GM19452 (cell line): Measurements from ENCODE around the gene LFNG.
"Not testable (repeated sequence)": the region's sequence is repeated elsewhere in the genome, so short reads cannot be mapped to it uniquely, and the experiment has no call there.

Source experiments
- ATAC-seq: cut with Tn5 transposase; IDR thresholded peaks from one replicate; pipeline ENCODE4 v1.9.1; 2021; ENCODE audit not compliant: unreplicated experiment

The LFNG gene

GRCh38 chr7:2529161-2530070 is 9.8 kb downstream of the LFNG start:
- peak; percentile 53 for ATAC-seq

GRCh38 chr7:2530071-2530987 is 10.8 kb downstream of the LFNG start:
- peak; percentile 42 for ATAC-seq

GRCh38 chr7:2530994-2531795 is 11.6 kb downstream of the LFNG start:
- not testable (repeated sequence) for ATAC-seq

- not testable (repeated sequence) for ATAC-seq
Measured at GRCh38 chr7:2531796-2532110, 12.2 kb downstream of the LFNG start.

GRCh38 chr7:2532199-2532772 is 12.7 kb downstream of the LFNG start:
- ATAC-seq = not testable (repeated sequence)

GRCh38 chr7:2532816-2533215 is 13.2 kb downstream of the LFNG start:
- not testable (repeated sequence) for ATAC-seq

- not testable (repeated sequence) for ATAC-seq
Measured at GRCh38 chr7:2533566-2533965, 14.0 kb downstream of the LFNG start.

GRCh38 chr7:2534214-2534613 is 14.6 kb downstream of the LFNG start:
- not testable (repeated sequence) for ATAC-seq

GRCh38 chr7:2535872-2536627 is 16.5 kb downstream of the LFNG start:
- not testable (repeated sequence) for ATAC-seq

GRCh38 chr7:2537981-2538851 is 18.6 kb downstream of the LFNG start:
- no peak for ATAC-seq

GRCh38 chr7:2539031-2539911 is 19.7 kb downstream of the LFNG start:
- no peak for ATAC-seq

GRCh38 chr7:2540133-2540532 is 20.6 kb downstream of the LFNG start:
- ATAC-seq = no peak

GRCh38 chr7:2540641-2541051 is 21.1 kb downstream of the LFNG start:
- ATAC-seq = no peak

GRCh38 chr7:2541291-2542010 is 21.9 kb downstream of the LFNG start:
- no peak for ATAC-seq

GRCh38 chr7:2542011-2542915 is 22.7 kb downstream of the LFNG start:
- no peak for ATAC-seq
